Endometrial microvascular endothelial cells (primary cell): ENCODE measurements around the gene LYVE1. TPM values are rescaled to one million over a fixed set of nuclear protein-coding genes. Genes with fewer than 3 reads are reported as not detected.

Experiments
- total RNA-seq: library from RNA; depleted of rRNA; stranded (reverse); fragments of >200 nt; gene quantifications from one replicate; pipeline ENCODE4 v1.2.3, GENCODE V29; 2015; ENCODE audit errors: inconsistent ontology term

LYVE1 gene
- total RNA-seq, 1 donor from 2014 or later, result 20.1 TPM

Other genes with a start within 250 kb of the LYVE1 start
- gene AMPD3, start 113.4 kb downstream of the LYVE1 start, total RNA-seq, result 4.7 TPM
- gene RNF141, start 27.5 kb downstream of the LYVE1 start, total RNA-seq, result 29.1 TPM
- 0.65 TPM for gene IRAG1, start 125.1 kb upstream of the LYVE1 start, total RNA-seq
- gene CTR9, start 182.6 kb upstream of the LYVE1 start, total RNA-seq, result 34.9 TPM
- 711 TPM for gene EIF4G2, start 240.3 kb upstream of the LYVE1 start, total RNA-seq